ENCODE measurements around the gene NUDC.

DNA sequence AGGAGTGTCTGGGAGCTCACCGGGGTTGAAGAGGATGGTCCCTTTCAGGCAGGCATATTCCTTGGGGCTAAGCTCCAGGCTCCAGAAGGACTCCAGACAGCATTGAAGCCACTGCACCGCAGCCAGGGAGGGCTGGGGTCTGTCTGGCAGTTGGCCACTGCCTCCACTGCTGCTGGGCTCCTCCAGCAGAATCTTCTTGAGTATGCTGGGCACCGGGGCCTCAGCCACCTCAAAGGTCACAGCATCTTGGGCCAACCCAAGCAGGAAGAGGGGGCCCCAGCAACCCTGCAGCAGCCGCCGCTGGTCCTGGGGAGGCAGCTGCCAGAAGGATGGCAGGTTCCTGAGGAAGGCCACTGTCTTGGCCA, 8.2 kb upstream of the NUDC start:
- TF ChIP-seq POLR2AphosphoS5 (IDR thresholded peaks at IDR 0.05; ENCODE audit: low read depth, low read length) (no peak), SIN3A (IDR thresholded peaks at IDR 0.05; ENCODE audit: borderline replicate concordance, insufficient read depth, low read depth, low read length) (no peak), TCF7L2 (IDR thresholded peaks at IDR 0.05; ENCODE audit: low read depth, low read length) (no peak)
- TF ChIP-seq, protein P1, sequence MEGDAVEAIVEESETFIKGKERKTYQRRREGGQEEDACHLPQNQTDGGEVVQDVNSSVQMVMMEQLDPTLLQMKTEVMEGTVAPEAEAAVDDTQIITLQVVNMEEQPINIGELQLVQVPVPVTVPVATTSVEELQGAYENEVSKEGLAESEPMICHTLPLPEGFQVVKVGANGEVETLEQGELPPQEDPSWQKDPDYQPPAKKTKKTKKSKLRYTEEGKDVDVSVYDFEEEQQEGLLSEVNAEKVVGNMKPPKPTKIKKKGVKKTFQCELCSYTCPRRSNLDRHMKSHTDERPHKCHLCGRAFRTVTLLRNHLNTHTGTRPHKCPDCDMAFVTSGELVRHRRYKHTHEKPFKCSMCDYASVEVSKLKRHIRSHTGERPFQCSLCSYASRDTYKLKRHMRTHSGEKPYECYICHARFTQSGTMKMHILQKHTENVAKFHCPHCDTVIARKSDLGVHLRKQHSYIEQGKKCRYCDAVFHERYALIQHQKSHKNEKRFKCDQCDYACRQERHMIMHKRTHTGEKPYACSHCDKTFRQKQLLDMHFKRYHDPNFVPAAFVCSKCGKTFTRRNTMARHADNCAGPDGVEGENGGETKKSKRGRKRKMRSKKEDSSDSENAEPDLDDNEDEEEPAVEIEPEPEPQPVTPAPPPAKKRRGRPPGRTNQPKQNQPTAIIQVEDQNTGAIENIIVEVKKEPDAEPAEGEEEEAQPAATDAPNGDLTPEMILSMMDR (IDR thresholded peaks at IDR 0.05): no peak
- TF ChIP-seq, protein P2, sequence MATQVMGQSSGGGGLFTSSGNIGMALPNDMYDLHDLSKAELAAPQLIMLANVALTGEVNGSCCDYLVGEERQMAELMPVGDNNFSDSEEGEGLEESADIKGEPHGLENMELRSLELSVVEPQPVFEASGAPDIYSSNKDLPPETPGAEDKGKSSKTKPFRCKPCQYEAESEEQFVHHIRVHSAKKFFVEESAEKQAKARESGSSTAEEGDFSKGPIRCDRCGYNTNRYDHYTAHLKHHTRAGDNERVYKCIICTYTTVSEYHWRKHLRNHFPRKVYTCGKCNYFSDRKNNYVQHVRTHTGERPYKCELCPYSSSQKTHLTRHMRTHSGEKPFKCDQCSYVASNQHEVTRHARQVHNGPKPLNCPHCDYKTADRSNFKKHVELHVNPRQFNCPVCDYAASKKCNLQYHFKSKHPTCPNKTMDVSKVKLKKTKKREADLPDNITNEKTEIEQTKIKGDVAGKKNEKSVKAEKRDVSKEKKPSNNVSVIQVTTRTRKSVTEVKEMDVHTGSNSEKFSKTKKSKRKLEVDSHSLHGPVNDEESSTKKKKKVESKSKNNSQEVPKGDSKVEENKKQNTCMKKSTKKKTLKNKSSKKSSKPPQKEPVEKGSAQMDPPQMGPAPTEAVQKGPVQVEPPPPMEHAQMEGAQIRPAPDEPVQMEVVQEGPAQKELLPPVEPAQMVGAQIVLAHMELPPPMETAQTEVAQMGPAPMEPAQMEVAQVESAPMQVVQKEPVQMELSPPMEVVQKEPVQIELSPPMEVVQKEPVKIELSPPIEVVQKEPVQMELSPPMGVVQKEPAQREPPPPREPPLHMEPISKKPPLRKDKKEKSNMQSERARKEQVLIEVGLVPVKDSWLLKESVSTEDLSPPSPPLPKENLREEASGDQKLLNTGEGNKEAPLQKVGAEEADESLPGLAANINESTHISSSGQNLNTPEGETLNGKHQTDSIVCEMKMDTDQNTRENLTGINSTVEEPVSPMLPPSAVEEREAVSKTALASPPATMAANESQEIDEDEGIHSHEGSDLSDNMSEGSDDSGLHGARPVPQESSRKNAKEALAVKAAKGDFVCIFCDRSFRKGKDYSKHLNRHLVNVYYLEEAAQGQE (IDR thresholded peaks at IDR 0.05; ENCODE audit: insufficient read depth in 1 of 2, low read depth in 2 of 2, low read length in 1 of 2): no peak

All from Panc1 (cell line).